SU-DHL-6 (cell line): ENCODE measurements around the gene RBPMS2.

ENCODE experiments used
- EZH2phosphoT487 ChIP-seq: fragments of 200-600 bp; sonication (generic), shearing (Covaris generic); conservative IDR thresholded peaks from 2 replicates; pipeline ENCODE4 v1.6.1; 2018; ENCODE audit warnings: mild to moderate bottlenecking, antibody characterized with exemption, low read length, moderate library complexity, mixed read lengths
- TF ChIP-seq, protein P1 (sequence below): fragments of 200-600 bp; sonication (generic); IDR thresholded peaks from one replicate; pipeline ENCODE4 v1.5.1; 2017; ENCODE audit warnings: antibody characterized with exemption, mild to moderate bottlenecking, low read length, moderate library complexity; ENCODE audit not compliant: insufficient read depth, poor library complexity, severe bottlenecking

DNA sequence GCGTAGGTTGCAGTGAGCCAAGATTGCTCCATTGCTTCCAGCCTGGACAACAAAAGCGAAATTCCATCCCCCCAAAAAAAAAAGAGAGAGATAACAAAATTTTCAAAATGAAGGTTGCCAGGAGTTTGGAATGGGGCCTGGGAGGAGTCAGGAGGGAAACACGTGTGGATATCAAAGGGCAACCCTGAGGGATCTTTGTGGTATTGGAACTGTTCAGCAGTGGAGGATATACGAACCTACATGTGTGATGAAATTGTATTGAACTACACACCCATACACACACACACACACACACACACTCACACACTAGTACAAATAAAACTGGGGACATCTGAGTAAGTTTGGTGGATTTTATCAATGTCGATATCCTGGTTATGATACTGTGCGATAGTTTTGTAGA, 61.8 kb downstream of the RBPMS2 start:
- TF ChIP-seq, protein P1, sequence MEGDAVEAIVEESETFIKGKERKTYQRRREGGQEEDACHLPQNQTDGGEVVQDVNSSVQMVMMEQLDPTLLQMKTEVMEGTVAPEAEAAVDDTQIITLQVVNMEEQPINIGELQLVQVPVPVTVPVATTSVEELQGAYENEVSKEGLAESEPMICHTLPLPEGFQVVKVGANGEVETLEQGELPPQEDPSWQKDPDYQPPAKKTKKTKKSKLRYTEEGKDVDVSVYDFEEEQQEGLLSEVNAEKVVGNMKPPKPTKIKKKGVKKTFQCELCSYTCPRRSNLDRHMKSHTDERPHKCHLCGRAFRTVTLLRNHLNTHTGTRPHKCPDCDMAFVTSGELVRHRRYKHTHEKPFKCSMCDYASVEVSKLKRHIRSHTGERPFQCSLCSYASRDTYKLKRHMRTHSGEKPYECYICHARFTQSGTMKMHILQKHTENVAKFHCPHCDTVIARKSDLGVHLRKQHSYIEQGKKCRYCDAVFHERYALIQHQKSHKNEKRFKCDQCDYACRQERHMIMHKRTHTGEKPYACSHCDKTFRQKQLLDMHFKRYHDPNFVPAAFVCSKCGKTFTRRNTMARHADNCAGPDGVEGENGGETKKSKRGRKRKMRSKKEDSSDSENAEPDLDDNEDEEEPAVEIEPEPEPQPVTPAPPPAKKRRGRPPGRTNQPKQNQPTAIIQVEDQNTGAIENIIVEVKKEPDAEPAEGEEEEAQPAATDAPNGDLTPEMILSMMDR = no peak
- no peak for TF ChIP-seq EZH2phosphoT487
